NCI-H82 (cell line): Measurements from ENCODE around the gene MARVELD1.
A peak's percentile ranks its signal among the peaks of the same experiment; 100 is the strongest.
"Not testable (repeated sequence)": the region's sequence is repeated elsewhere in the genome, so short reads cannot be mapped to it uniquely, and the experiment has no call there.

ENCODE experiments used
- DNase-seq: peaks from one replicate; lab custom pipeline; 2025; lab: John Stamatoyannopoulos, UW

The MARVELD1 gene

DNA sequence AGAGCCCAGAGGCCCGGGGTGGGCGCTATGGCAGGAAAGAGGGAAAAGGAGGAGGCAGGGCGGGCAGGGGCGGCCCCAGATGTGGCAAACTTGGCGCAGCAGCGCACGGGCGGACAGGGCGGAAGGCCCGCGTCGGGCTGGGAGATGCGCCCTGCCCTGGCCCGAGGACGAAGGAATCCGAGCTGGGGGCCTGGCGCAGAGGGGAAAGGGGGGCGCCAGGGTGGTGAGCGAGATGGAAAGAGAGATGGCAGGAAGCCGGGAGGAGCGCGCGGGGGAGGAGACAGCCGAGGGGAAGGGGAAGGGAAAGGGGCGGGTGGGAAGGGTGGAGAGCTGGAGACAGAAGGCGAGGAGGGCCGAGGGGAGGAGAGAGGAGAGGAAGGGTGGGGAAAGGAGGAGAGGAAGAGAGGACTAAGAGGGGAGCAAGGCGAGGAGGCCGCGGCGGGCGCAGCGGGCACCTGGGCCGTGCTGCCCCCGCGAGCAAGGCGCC lies at the start of gene MARVELD1:
MARVELD1 (plus strand) TSS at position 392 of the 487 bp plus-strand sequence. CDS start 147 bp downstream, outside the sequence.
- DNase-seq, result peak; percentile 86

DNA sequence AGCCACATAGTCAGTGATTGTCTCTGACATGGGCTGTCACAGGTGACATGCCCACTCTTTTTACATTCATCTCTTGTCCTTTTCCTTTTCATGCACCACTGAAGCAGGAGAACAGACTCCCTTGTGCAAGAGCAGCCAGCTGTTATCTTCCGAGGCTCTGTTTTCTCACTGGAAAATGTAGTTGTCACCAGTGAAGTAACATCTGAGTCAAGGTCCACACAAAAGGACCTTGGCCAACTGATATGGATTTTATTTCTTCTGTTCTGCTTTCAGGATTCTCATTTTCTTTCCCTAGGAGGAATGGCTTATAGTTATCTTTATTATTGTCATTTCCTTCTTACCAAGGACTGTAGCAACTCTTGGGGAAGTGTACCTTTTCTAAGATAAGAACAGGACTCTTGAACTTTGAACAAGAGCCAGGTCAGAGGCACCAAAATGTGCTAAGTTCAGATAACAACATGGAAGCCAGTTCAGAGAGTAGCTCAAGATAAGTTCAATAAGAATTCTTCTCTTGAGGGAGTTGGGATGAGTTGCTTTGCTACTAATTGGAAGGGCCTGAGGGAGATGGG lies 49.2 kb upstream of the MARVELD1 start:
- DNase-seq, result no peak

DNA sequence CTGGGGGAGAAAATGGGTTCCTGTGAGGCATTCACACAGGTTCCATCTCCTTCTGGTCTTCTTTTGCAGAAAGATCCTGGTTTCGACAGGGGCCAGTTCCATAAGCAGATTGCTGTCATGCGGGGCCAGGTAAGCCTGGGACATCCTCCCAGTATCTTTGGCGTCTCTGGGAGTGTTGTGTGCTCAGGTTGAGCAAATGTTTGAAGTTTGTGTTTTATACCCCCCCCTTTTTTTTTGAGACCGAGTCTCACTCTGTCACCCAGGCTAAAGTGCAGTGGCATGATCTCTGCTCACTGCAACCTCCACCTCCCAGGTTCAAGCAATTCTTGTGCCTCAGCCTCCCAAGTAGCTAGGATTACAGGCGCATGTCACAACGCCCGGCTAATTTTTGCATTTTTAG lies 46.5 kb upstream of the MARVELD1 start:
- DNase-seq, result no peak

DNA sequence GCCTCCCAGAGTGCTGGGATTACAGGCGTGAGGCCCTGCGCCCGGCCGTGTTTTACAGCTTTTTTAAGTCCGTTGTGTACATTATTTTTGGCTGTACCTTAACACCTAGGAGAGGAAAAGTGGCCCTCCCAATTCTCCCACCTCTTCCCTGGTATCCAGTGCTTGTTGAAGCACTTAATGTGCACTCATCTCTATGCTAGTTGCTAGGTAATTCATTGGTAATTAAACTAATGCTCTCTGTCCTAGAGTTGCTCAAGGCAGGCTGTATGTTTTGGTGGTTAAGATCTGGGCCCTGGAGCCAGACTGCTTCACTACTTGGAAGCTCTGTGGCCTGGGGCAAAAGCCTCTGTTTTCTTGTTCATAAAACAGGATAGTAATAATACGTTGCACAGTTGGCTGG lies 46.1 kb upstream of the MARVELD1 start:
- no peak for DNase-seq

DNA sequence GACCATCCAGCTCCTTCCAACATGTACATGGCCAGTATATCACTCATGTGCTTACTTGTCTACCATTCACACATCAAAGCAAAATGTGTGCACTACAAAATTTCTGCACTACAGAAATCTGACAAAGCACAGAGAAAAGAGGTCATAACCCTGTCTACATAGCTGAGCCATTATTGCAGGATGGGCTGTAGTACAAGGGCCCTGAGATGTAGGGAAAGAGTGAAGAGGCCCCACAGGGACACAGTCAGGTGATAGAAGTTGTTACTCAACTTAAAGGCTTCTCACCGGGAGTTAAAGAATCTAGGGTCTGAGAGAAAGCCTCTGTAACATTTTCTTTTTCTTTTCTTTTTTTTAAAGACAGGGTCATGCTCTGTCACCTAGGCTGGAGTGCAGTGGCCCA lies 44.0 kb upstream of the MARVELD1 start:
- no peak for DNase-seq

DNA sequence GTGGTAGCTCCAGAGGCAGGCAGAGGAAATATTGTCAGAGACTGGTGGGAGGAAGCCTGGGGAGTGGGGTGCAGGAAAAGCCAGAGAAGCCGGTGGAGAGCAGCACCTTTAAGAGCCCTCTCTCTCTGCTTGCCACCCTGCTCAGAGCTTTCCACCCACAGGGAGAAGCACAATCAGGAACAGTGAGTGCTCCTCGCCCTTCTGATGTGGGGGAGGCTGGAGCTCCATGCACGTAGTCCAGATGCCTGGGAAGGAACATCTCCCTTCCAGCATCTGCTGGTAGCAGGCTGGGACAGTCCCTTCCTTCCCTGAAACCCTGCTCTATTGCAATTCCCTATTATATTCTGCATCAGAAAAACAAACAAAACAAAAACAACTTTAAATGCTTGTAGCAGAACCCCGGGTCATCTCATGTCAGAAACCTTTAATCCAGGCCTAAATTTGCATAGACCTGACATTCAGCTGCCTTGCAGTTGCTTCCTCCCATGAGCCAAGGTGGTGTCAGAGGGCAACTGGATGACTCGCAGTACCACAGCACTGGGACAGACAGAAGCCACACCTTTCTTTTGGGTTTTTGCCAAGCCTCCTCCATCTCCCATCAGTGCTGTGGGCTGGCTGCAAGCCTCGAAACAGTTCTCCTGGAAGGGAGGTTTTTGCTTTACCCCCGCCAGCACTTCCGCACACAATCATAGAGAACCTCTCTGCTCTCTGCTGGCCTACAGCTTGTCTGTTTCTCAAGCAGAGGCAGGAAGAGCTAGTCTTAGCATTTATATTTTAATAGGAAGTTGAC lies 39.6 kb upstream of the MARVELD1 start:
- DNase-seq, result no peak

DNA sequence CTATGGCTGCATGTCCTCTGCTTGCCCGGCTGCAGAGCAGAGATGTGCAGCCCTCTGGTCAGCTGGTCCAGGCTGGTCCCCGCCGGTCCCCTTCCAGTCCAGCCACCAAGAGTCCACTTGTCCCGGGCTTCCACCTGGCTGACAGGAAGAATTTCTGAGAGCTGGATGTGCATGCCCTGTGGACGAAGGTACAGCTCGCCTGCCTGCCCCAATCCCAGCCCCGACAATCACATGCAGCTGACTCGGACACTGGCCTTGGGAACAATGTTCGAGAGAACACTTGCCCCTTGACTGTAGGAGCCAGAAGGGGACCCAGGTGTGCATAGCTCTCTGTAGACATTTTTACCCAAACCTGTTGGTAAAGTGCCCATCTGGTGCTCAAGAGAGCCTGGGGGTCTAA lies 38.3 kb upstream of the MARVELD1 start:
- DNase-seq, result no peak

DNA sequence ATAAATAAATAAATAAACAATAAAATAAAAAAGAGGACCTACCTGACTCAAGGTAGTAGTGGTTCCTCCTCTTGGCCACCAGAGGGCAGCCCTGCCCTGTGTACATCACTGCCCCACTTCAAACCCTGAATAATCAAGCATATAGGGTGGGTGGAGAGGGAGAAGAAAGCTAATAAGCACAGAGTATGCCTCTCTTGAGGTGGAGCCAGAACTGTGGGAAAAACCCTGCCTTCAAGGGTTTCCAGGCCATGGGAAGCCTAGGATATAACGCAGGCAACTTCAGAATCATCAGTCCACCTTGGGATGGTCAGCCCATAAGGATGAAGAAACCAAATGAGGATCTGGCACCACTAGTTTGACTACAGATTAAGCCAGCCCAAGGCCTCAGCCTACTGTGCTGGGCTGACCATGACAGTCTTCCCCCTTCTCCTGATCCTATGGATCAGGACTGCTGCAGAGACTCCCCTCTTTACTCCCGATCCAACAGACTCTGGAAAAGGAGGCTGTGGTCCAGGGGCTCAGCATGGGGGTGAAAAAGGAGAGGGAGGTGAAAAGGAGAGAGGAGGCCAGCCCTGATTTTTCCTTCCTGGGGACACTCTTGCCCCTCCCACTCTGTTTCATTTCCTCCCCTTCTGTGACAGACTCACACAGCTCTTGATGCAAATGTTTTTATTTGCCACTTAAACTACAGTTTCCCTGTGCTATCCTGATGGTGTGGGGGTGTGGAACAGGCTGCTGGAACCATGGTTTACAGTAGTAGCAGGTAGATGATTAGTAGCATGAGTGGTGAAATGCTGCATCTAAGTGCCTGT lies 36.6 kb upstream of the MARVELD1 start:
- peak; percentile 63 for DNase-seq

DNA sequence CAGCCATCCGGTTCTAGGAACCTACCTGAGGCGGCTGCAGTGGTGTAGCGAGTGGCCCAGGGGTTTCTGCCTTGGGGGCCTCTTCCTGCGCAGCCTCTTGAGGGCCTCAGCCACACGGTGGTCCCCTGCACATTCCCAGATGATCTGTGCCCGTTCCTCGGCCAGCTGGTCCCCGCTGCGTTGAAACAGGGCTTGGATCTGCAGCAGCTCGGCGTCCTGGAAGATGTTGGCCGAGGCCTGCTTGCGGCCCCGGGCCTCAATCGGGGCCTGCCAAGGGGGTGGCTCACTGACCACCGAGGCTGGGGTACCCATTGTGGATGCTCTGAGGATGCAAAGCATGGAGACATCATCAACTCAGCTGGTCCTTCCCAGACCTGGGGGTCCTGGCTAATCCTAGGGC lies 33.9 kb upstream of the MARVELD1 start:
- DNase-seq, result no peak

DNA sequence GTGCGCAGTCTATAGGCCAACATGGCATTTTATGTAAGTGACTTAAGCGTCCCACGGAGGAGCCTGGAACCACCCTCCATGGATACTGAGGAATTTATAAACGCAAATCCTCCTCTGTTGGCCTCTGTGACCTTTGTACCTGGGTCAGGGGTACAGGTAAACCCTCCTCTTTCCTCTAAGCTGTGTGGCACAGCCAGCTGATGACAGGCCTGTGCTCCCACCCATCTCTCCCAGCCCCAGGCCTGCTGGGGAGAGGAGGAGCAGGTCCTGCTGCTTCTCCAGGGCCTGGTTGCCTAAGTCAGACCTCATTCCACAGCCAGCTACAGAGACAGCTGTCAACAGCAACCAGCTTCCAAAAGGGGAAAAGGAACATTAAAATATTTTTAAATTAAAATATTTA lies 31.5 kb upstream of the MARVELD1 start:
- peak; percentile 3 for DNase-seq

DNA sequence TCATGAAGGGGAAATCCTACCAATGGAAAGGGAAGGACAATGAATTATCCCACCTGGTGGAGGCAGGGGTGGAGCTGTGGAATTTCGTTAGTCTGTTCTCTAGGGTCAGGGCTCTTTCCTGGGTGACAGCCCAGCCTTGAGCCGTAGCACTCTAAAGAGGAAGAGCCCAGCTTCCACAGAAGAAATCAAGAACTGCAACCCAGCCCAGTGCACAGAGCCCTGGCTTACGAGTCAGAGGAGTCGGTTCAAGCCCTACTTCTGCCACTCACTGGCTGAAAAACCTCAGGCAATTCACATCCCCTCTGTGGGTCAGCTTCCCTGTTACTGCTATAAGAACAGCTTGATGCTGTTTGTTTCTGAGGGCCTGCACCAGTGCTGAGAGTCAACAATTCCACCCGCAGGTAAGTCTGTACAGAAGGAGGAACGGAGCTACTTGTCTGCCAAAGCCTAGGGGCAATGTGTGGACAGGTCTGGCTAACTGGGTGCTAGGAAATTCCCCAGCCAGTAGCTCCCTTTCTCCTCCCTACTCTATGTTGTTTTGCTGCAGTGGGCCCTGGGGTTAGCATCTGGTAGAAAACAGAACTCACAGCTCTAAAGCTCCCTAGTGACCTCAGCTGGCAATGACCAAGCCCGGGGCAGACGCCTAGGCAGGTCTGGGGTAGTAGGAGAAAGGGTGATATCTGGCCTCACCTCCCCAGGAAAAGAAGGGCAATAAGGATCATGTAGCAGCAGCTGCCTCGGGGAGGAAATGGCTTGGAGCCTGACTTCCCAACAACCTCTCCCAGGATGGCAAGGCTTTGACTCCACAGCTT lies 29.8 kb upstream of the MARVELD1 start:
- DNase-seq, result no peak

DNA sequence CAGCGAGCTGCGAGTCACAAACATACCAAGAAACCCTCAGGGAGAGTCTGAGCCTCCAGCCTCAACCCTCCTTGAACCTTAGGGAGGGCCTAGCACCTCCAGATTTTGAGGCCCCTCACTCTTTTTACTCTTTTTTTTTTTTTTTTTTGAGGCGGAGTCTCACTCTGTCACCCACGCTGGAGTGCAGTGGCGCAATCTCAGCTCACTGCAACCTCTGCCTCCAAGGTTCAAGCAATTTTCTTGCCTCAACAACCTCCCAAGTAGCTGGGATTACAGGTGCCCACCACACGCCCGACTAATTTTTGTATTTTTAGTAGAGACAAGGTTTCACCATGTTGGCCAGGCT lies 29.2 kb upstream of the MARVELD1 start:
- not testable (repeated sequence) for DNase-seq

DNA sequence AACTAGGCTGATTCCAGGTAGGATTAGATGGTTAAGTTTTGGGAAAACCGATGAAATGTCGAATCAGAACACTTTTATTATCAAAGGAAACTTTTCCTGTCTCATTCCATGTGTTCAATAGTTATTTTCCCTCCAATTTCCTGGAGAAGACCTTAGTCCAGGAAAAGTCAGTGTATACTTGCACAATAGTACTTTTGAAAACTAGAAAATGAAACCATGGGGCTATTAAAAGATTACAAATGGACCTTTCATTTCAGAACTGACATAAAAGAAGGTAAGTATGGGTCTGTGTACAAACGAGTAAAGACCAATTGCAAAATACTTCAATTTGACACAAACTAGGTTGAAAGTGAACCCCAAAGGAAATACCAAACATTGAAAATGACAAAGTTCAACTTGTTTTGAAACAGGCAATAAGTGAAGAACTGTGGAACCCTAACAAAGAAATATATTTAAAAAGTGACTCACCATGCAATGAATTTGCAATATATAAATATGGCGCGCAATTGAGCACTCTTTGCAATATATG lies 28.6 kb upstream of the MARVELD1 start:
- no peak for DNase-seq

DNA sequence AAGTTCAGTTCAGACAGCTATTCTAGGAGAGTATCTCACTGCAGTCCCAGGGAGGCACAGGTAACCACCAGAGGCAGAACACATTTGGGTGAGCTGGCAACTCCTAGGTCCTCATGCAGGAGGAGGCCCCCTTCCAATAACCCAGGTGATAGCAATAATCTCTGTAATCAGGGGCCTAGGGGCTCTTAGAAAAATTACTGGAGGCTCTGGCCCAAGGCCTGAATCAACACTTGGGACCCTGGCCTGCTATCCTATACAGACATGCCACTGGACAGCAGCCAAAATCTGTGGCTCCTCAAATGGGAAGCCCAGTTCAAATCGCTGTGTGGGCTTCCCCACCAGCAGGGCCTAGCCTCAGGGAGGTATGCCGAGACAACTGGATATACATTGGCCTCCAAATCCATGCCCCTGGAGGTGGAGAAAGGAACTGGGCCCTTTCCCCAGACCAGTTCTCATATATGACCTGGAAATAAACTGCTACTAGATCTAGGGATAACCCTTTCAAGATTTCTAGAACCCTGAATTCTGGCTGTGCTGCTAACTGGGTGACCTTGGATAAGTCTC lies 28.1 kb upstream of the MARVELD1 start:
- peak; percentile 40 for DNase-seq

DNA sequence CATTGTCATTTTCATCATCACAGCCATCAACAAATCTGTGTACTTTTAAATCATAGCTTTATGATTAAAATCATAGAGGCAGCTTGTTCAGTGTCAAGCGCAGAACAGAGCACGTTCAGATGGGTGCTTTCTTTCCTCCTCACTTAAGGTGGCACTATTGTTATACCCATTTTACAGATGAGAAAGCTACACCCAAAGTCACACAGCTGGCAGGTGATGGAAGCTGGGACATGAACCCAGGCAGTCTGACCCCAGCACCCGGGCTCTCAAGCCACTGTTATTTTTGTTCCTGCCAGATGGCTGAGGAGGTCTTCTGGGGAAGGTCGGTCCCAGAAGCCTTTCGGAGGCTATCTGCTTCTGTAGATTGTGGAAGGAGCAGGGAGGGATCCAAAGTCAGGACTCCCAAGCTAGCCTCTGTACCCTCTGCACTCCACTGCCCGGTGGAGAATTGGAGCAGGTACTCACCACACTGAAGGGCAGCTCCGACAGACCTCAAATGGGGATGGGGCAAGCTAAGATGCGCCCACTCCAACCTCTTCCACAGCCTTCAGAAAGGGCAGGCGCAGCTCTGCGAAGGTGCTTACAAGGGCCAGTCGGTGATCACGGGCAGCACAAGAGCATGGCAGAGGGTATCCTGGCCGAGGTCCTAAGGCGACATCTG lies 27.1 kb upstream of the MARVELD1 start:
- DNase-seq, result peak; percentile 33

DNA sequence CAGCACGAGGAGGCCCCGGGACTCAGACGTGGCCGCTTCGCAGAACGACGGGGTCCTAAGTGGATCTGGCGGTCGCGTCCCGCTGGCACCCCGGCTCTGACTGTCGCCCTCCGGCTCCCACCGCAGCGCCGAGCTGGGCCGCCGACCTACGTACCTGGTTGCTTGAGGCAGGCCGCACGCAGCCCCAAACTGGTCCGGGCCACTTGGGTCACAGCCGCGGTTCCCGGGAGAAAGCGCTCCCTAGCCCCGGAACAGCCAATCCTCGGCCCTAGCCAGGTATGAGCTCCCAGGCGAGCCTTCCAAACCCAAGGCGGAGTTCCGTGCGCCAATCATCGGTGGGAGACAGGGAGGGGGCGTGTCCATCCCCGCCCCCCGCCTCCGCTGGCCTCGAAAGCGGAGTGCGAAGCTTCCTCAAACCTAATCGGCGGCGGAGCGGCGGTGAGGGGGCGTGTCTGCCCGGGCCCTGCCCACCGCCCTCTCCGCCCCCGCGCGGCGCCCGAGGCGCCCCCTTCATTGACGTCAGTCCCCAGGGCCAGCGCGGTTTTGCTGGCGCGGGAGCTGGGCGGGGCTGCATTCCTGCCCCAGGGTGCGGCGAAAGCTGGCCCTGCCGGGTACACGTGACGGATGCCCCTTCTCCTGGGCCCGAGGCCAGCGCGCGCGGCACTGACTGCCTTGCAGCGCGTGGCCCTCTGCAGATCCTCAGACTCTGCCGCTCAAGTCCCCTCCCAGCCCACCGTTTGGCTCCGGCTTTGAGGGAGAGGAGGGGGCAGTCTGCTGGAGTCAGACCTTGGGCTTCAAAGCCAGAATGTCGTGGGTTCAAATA lies 26.4 kb upstream of the MARVELD1 start, which contains the start of gene AVPI1:
AVPI1 (minus strand) TSS at position 280 of the 823 bp plus-strand sequence. CDS start 7,336 bp downstream, outside the sequence.
- peak; percentile 97 for DNase-seq

DNA sequence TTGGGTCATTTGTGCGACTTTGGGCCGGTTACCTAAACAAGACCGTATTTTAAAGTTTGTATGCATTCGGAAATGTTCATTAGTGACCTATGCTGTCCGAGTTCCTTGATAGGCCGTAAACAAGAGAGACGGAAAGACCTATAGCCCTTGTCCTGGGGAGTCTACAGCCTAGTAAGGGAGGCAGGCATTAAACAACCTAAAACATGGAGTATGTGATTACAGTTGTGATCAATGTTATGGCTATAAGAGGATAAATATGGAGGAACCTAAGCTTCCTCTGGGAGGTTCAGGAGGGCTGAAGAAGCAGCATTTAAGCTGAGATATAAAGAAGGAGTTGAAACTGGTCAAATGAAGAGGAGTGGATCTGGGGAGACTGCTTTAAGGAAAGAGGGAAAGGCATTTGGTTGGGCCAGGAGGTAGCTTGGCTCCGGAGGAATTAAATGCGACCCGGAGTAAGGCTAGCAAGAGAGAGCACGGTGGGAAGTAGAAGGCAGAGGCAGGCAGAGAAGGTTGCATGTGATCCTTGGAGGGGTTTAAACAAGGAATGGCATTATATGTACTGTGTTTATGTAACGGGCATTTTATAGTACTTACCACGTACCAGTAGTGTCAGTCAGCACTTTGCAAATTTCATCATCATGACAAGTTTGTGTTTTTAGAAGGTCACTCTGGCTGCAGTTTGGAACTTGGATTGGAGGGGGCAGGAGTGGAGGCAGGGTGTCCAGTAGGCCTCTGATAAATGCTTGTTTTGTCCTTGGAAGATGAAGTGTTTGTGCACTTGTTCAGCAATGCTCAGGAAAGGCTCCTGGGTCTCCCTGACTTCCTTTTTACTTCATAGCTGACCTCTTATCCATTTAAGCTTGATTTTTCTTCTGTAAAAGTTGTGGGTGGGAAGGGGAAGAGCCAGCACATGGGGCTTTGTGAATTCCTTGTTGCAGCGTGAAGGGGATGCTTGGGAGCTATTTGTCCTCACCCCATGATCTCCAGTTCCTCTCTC lies 25.4 kb upstream of the MARVELD1 start:
- peak; percentile 44 for DNase-seq

DNA sequence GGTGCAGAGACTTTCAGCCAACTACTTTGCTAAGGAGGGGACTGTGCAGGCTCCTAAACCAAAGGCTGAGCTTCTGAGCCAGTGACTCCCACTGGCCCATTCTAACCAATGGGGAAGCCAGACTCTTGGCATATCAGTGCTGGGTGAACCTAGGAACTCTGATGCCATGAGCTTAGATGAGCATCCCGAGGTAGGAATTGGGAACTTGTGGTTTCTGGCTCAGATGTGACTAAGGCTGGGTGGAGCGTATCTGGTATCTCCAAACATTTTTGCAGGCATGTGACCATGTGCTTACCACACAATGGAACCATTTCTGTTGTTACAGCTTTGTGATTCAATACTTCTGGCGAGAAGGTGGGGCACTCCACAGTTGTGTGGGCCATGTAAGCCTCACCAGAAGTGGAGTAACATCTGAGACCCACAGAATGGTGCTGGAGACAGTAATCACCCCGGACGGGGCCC lies 23.9 kb upstream of the MARVELD1 start:
- DNase-seq, result no peak
